ENCODE results near the gene PPP1R3F.
"Not testable (repeated sequence)": the region's sequence is repeated elsewhere in the genome, so short reads cannot be mapped to it uniquely, and the experiment has no call there.

The PPP1R3F gene

GRCh38 chrX:49300703-49301102 is 31.1 kb downstream of the PPP1R3F start:
- Histone ChIP-seq H3K4me1 (ENCODE audit: insufficient read depth, low read length, severe bottlenecking) (no peaks in the 10 kb centered on the region), H3K27ac (ENCODE audit: low read depth, low read length, poor library complexity, severe bottlenecking) (no peak overlapping the region)

GRCh38 chrX:49303346-49303745 is 33.8 kb downstream of the PPP1R3F start, which contains the start of gene GAGE10:
Gene GAGE10, plus strand, starts transcription at chrX:49303646. Its CDS starts 1,214 bp downstream, at chrX:49304860.
- H3K9ac ChIP-seq (ENCODE audit: low read length): no peak within 1 kb of the TSS
- H3K27ac ChIP-seq (ENCODE audit: low read depth, low read length, poor library complexity, severe bottlenecking): no peak within 1 kb of the TSS
- no peak within 1 kb of the TSS for H3K4me2 ChIP-seq (ENCODE audit: low read length)
- no peak within 1 kb of the TSS for H2AFZ ChIP-seq (ENCODE audit: low read length)
- no peak within 1 kb of the TSS for H3K4me3 ChIP-seq (ENCODE audit: low read depth, low read length, poor library complexity, severe bottlenecking)
- no peaks in the 10 kb centered on the region for H3K9me3 ChIP-seq (ENCODE audit: low read length)
- no peaks in the 10 kb centered on the region for H3K9me2 ChIP-seq (ENCODE audit: low read depth, low read length)
- H3K4me1 ChIP-seq (ENCODE audit: insufficient read depth, low read length, severe bottlenecking): no peaks in the 10 kb centered on the region
- H3K36me3 ChIP-seq (ENCODE audit: insufficient read depth, low read length): no peaks in the 10 kb centered on the region
- H3K27me3 ChIP-seq (ENCODE audit: insufficient read depth, low read length): no peaks in the 10 kb centered on the region
- TF ChIP-seq CTCF (IDR thresholded peaks at IDR 0.05; ENCODE audit: low read length) (no peak), EZH2 (IDR thresholded peaks at IDR 0.05; ENCODE audit: borderline replicate concordance, low read length) (no peak)
- no peaks in the 10 kb centered on the region for H3K79me2 ChIP-seq (ENCODE audit: insufficient read depth, low read length)
- no peaks in the 10 kb centered on the region for H4K20me1 ChIP-seq (ENCODE audit: insufficient read depth, low read length)
- no peaks in the 10 kb centered on the region for H3F3A ChIP-seq (ENCODE audit: insufficient read depth, low read length)

More at GRCh38 chrX:49300703-49301102, 31.1 kb downstream of the PPP1R3F start:
- Histone ChIP-seq H4K20me1 (ENCODE audit: insufficient read depth, low read length) (no peaks in the 10 kb centered on the region), H3K36me3 (ENCODE audit: insufficient read depth, low read length) (no peaks in the 10 kb centered on the region), H3K9ac (ENCODE audit: low read length) (no peak overlapping the region), H3K4me2 (ENCODE audit: low read length) (no peak overlapping the region), H3K9me3 (ENCODE audit: low read length) (no peaks in the 10 kb centered on the region), H3K4me3 (ENCODE audit: low read depth, low read length, poor library complexity, severe bottlenecking) (no peak overlapping the region), H2AFZ (ENCODE audit: low read length) (no peak overlapping the region), H3K27me3 (ENCODE audit: insufficient read depth, low read length) (no peaks in the 10 kb centered on the region), H3K79me2 (ENCODE audit: insufficient read depth, low read length) (no peaks in the 10 kb centered on the region), H3K9me2 (ENCODE audit: low read depth, low read length) (no peaks in the 10 kb centered on the region), H3F3A (ENCODE audit: insufficient read depth, low read length) (no peaks in the 10 kb centered on the region)
- TF ChIP-seq EZH2 (IDR thresholded peaks at IDR 0.05; ENCODE audit: borderline replicate concordance, low read length) (no peak), CTCF (IDR thresholded peaks at IDR 0.05; ENCODE audit: low read length) (no peak)

GRCh38 chrX:49307775-49308174 is 38.2 kb downstream of the PPP1R3F start:
- H2AFZ ChIP-seq (ENCODE audit: low read length); H3K9ac ChIP-seq (ENCODE audit: low read length); H3K27me3 ChIP-seq (ENCODE audit: insufficient read depth, low read length); H3K79me2 ChIP-seq (ENCODE audit: insufficient read depth, low read length); H4K20me1 ChIP-seq (ENCODE audit: insufficient read depth, low read length); H3K9me2 ChIP-seq (ENCODE audit: low read depth, low read length); H3F3A ChIP-seq (ENCODE audit: insufficient read depth, low read length); H3K9me3 ChIP-seq (ENCODE audit: low read length); H3K4me3 ChIP-seq (ENCODE audit: low read depth, low read length, poor library complexity, severe bottlenecking); H3K36me3 ChIP-seq (ENCODE audit: insufficient read depth, low read length); H3K27ac ChIP-seq (ENCODE audit: low read depth, low read length, poor library complexity, severe bottlenecking); H3K4me2 ChIP-seq (ENCODE audit: low read length): not testable (repeated sequence)
- H3K4me1 ChIP-seq (ENCODE audit: insufficient read depth, low read length, severe bottlenecking): peaks cover 14% of the 10 kb centered on the region

GRCh38 chrX:49308604-49309269 is 39.1 kb downstream of the PPP1R3F start:
- H2AFZ ChIP-seq (ENCODE audit: low read length): 0 out of 2 replicates have a peak overlapping the region, but pooled peaks have one; percentile 25
- peak overlapping the region; percentile 62 for H3K4me2 ChIP-seq (ENCODE audit: low read length)
- no peaks in the 10 kb centered on the region for H4K20me1 ChIP-seq (ENCODE audit: insufficient read depth, low read length)
- H3K4me1 ChIP-seq (ENCODE audit: insufficient read depth, low read length, severe bottlenecking): peaks cover 14% of the 10 kb centered on the region
- no peak for TF ChIP-seq CTCF (IDR thresholded peaks at IDR 0.05; ENCODE audit: low read length)
- TF ChIP-seq EZH2 (IDR thresholded peaks at IDR 0.05; ENCODE audit: borderline replicate concordance, low read length): no peak
- no peaks in the 10 kb centered on the region for H3K79me2 ChIP-seq (ENCODE audit: insufficient read depth, low read length)
- peak overlapping the region; percentile 40 for H3K4me3 ChIP-seq (ENCODE audit: low read depth, low read length, poor library complexity, severe bottlenecking)
- no peaks in the 10 kb centered on the region for H3K27me3 ChIP-seq (ENCODE audit: insufficient read depth, low read length)
- H3K9me2 ChIP-seq (ENCODE audit: low read depth, low read length): no peaks in the 10 kb centered on the region
- H3K36me3 ChIP-seq (ENCODE audit: insufficient read depth, low read length): no peaks in the 10 kb centered on the region
- H3K9me3 ChIP-seq (ENCODE audit: low read length): no peaks in the 10 kb centered on the region
- no peak overlapping the region for H3K27ac ChIP-seq (ENCODE audit: low read depth, low read length, poor library complexity, severe bottlenecking)
- H3F3A ChIP-seq (ENCODE audit: insufficient read depth, low read length): no peaks in the 10 kb centered on the region
- no peak overlapping the region; the same call in 1 of the 2 replicates for H3K9ac ChIP-seq (ENCODE audit: low read length)
